ENCODE data around the gene DHTKD1. TPM values are rescaled to one million over a fixed set of nuclear protein-coding genes. Genes with fewer than 3 reads are reported as not detected.

Gene DHTKD1
- total RNA-seq, 1 experiment from 2014 or later, result 53.2 TPM

DNA sequence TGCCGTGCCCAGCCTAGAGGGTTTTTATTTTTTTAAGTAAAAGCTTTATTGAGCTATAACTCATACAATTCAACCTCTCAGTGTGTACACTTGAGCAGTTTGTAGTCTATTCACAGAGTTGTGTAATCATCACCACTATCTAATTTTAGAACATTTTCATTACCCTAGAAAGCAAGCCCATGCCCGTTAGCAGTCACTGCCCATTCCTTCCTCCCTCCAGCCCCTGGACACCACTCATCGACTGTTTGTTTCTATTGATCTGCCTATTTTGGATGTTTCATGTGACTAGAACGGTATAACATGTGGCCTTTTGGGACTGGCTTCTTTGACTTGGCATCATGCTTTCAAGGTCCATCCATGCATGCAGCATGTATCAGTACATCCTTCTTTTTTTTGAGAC lies 35.0 kb downstream of the DHTKD1 start:
- Histone ChIP-seq H3K4me1 (ENCODE audit: insufficient read depth, low read length) (no peaks in the 10 kb centered on the region), H3T11ph (ENCODE audit: low read length) (no peak overlapping the region), H4K5ac (ENCODE audit: insufficient read length, low read depth, low read length) (no peak overlapping the region), H4K20me1 (ENCODE audit: control insufficient read depth, insufficient read depth, insufficient read length) (no peaks in the 10 kb centered on the region), H2BK12ac (ENCODE audit: insufficient read length, low read depth, low read length) (no peak overlapping the region), H3K79me2 (ENCODE audit: insufficient read depth, low read length) (no peaks in the 10 kb centered on the region), H3K27ac (ENCODE audit: insufficient read length, low read depth, low read length) (no peak overlapping the region), H2BK15ac (ENCODE audit: low read depth, low read length) (no peak overlapping the region), H3K9ac (ENCODE audit: extremely low read depth, insufficient read length, low read length) (no peak overlapping the region), H2BK20ac (ENCODE audit: low read depth, low read length, poor library complexity, severe bottlenecking) (no peak overlapping the region), H3K56ac (ENCODE audit: insufficient read length, low read depth, low read length) (no peak overlapping the region), H4K8ac (replicated peaks; ENCODE audit: insufficient read length, low read depth, low read length) (no peak overlapping the region), H2AK5ac (ENCODE audit: insufficient read length, low read length) (no peak overlapping the region), H3K14ac (ENCODE audit: insufficient read depth, low read length) (no peak overlapping the region), H3K4ac (ENCODE audit: low read depth, low read length) (no peak overlapping the region), H3K27me3 (ENCODE audit: insufficient read depth, low read length) (no peaks in the 10 kb centered on the region), H3K4me2 (ENCODE audit: insufficient read depth, insufficient read length, low read length) (no peak overlapping the region), H3K23me2 (ENCODE audit: insufficient read length, low read depth, low read length, poor library complexity, severe bottlenecking) (no peaks in the 10 kb centered on the region), H4K91ac (ENCODE audit: insufficient read length, low read depth, low read length) (no peak overlapping the region), H2BK5ac (ENCODE audit: insufficient read length, low read length) (no peak overlapping the region), H2BK120ac (ENCODE audit: low read depth, low read length, poor library complexity, severe bottlenecking) (no peak overlapping the region), H3K79me1 (ENCODE audit: insufficient read depth, low read depth, low read length, poor library complexity, severe bottlenecking) (no peaks in the 10 kb centered on the region), H3K18ac (ENCODE audit: insufficient read length, low read depth, low read length) (no peak overlapping the region), H3K23ac (ENCODE audit: insufficient read length, low read depth, low read length) (no peak overlapping the region), H3K9me3 (ENCODE audit: control insufficient read depth, low read depth, low read length) (no peaks in the 10 kb centered on the region), H2AFZ (ENCODE audit: low read length) (no peak overlapping the region)
- WGBS (ENCODE audit: extremely low coverage, insufficient read length, low lambda C conversion rate), result no CpG with 5 or more reads among the region's 4 CpGs
- Mint-ChIP-seq H3K36me3 (ENCODE audit: insufficient read depth in 1 of 3, low read depth in 3 of 3) (peaks cover 46 to 92% (median 86%) of the 10 kb centered on the region in 3 experiments), H3K27ac (no peak overlapping the region), H3K4me3 (no peak overlapping the region), H3K4me1 (no peaks in the 10 kb centered on the region), H3K27me3 (ENCODE audit: low read depth) (no peaks in the 10 kb centered on the region; the same call in 1 of the 2 replicates), H3K9me3 (no peaks in the 10 kb centered on the region)
- TF ChIP-seq CTCF (conservative IDR thresholded peaks at IDR 0.05), result no peak
- no peak for DNase-seq
